NCI-H748 (cell line): ENCODE results near the gene TFF2.

Experiments
- DNase-seq: peaks from one replicate; lab custom pipeline; 2025; ENCODE audit not compliant: unreplicated experiment; lab: John Stamatoyannopoulos, UW

TFF2 gene

GRCh38 chr21:42350927-42351426 lies at the start of gene TFF2:
Gene TFF2 (minus strand): TSS chr21:42350994. CDS start chr21:42350957, 37 bp downstream.
- no peak for DNase-seq

- DNase-seq, result no peak
These were observed 49.7 kb upstream of the TFF2 start for GRCh38 chr21:42400525-42400924.

GRCh38 chr21:42398436-42399028 lies 47.7 kb upstream of the TFF2 start:
- peak; percentile 7 for DNase-seq

GRCh38 chr21:42397746-42398394 lies 47.1 kb upstream of the TFF2 start:
- DNase-seq, result no peak

- DNase-seq, result no peak
These were observed 46.3 kb upstream of the TFF2 start for GRCh38 chr21:42396799-42397745.

GRCh38 chr21:42395905-42396651 lies 45.3 kb upstream of the TFF2 start, which contains the start of gene TMPRSS3:
Gene TMPRSS3 (minus strand): TSS chr21:42396052. CDS start chr21:42395417, 635 bp downstream.
- no peak for DNase-seq

- DNase-seq, result no peak
These were observed 44.5 kb upstream of the TFF2 start for GRCh38 chr21:42395302-42395701.

GRCh38 chr21:42393443-42393950 lies 42.7 kb upstream of the TFF2 start:
- DNase-seq, result peak; percentile 45

- DNase-seq, result no peak
These were observed 42.1 kb upstream of the TFF2 start for GRCh38 chr21:42392731-42393442.

GRCh38 chr21:42391297-42391696 lies 40.5 kb upstream of the TFF2 start:
- DNase-seq, result no peak

GRCh38 chr21:42390696-42391095 lies 39.9 kb upstream of the TFF2 start:
- DNase-seq, result no peak

GRCh38 chr21:42390193-42390592 lies 39.4 kb upstream of the TFF2 start:
- no peak for DNase-seq

- peak; percentile 96 for DNase-seq
These were observed 38.6 kb upstream of the TFF2 start for GRCh38 chr21:42389449-42389835.

- no peak for DNase-seq
These were observed 38.1 kb upstream of the TFF2 start for GRCh38 chr21:42388740-42389448.

- no peak for DNase-seq
These were observed 37.1 kb upstream of the TFF2 start for GRCh38 chr21:42387843-42388340.

GRCh38 chr21:42387164-42387563 lies 36.4 kb upstream of the TFF2 start:
- no peak for DNase-seq

GRCh38 chr21:42386034-42386591 lies 35.3 kb upstream of the TFF2 start:
- no peak for DNase-seq

- DNase-seq, result no peak
These were observed 34.8 kb upstream of the TFF2 start for GRCh38 chr21:42385619-42386018.

- no peak for DNase-seq
These were observed 34.2 kb upstream of the TFF2 start for GRCh38 chr21:42384989-42385388.
